ENCODE data around the gene TRAF3IP3. TPM values are rescaled to one million over a fixed set of nuclear protein-coding genes. Genes with fewer than 3 reads are reported as not detected.

Gene TRAF3IP3
- total RNA-seq, 1 experiment from 2014 or later = not detected

GRCh38 chr1:209723265-209723664 is 32.6 kb upstream of the TRAF3IP3 start:
- H3K36me3 Mint-ChIP-seq (ENCODE audit: insufficient read depth in 1 of 3, low read depth in 3 of 3) = no peaks in the 10 kb centered on the region
- H3K27me3 Mint-ChIP-seq (ENCODE audit: low read depth) = peaks cover 9% of the 10 kb centered on the region

More at GRCh38 chr1:209723265-209723664, 32.6 kb upstream of the TRAF3IP3 start:
- Histone ChIP-seq H3K4me2 (ENCODE audit: insufficient read depth, insufficient read length, low read length) (no peak overlapping the region), H3K14ac (ENCODE audit: insufficient read depth, low read length) (no peak overlapping the region), H2BK120ac (ENCODE audit: low read depth, low read length, poor library complexity, severe bottlenecking) (no peak overlapping the region), H2BK15ac (ENCODE audit: low read depth, low read length) (no peak overlapping the region), H3K56ac (ENCODE audit: insufficient read length, low read depth, low read length) (no peak overlapping the region), H2AK5ac (ENCODE audit: insufficient read length, low read length) (no peak overlapping the region), H3K79me1 (ENCODE audit: insufficient read depth, low read depth, low read length, poor library complexity, severe bottlenecking) (no peaks in the 10 kb centered on the region), H3K27me3 (ENCODE audit: insufficient read depth, low read length) (no peaks in the 10 kb centered on the region), H3K4me1 (ENCODE audit: insufficient read depth, low read length) (no peaks in the 10 kb centered on the region), H3K9ac (ENCODE audit: extremely low read depth, insufficient read length, low read length) (no peak overlapping the region), H2BK20ac (ENCODE audit: low read depth, low read length, poor library complexity, severe bottlenecking) (no peak overlapping the region), H3K18ac (ENCODE audit: insufficient read length, low read depth, low read length) (no peak overlapping the region), H2BK12ac (ENCODE audit: insufficient read length, low read depth, low read length) (no peak overlapping the region), H4K20me1 (ENCODE audit: control insufficient read depth, insufficient read depth, insufficient read length) (no peaks in the 10 kb centered on the region), H3K4ac (ENCODE audit: low read depth, low read length) (no peak overlapping the region), H4K8ac (replicated peaks; ENCODE audit: insufficient read length, low read depth, low read length) (no peak overlapping the region), H4K5ac (ENCODE audit: insufficient read length, low read depth, low read length) (no peak overlapping the region), H3K23ac (ENCODE audit: insufficient read length, low read depth, low read length) (no peak overlapping the region), H3T11ph (ENCODE audit: low read length) (no peak overlapping the region), H3K9me3 (ENCODE audit: control insufficient read depth, low read depth, low read length) (no peaks in the 10 kb centered on the region), H4K91ac (ENCODE audit: insufficient read length, low read depth, low read length) (no peak overlapping the region), H2AFZ (ENCODE audit: low read length) (no peak overlapping the region), H3K23me2 (ENCODE audit: insufficient read length, low read depth, low read length, poor library complexity, severe bottlenecking) (no peaks in the 10 kb centered on the region), H2BK5ac (ENCODE audit: insufficient read length, low read length) (no peak overlapping the region), H3K27ac (ENCODE audit: insufficient read length, low read depth, low read length) (no peak overlapping the region), H3K79me2 (ENCODE audit: insufficient read depth, low read length) (no peaks in the 10 kb centered on the region)
- no peak for DNase-seq
- WGBS (ENCODE audit: extremely low coverage, insufficient read length, low lambda C conversion rate) = no CpG with 5 or more reads among the region's 3 CpGs
- Mint-ChIP-seq H3K4me3 (no peak overlapping the region), H3K4me1 (no peaks in the 10 kb centered on the region), H3K27ac (no peak overlapping the region), H3K9me3 (no peaks in the 10 kb centered on the region)
- TF ChIP-seq CTCF (conservative IDR thresholded peaks at IDR 0.05) = no peak
